BE2C (cell line): Measurements from ENCODE around the gene TMEM132E.

Experiments
- DNase-seq: peaks from one replicate; pipeline ENCODE4 v3.0.0-alpha.2; 2020
- H3K27me3 ChIP-seq: fragments of 250-450 bp; sonication (Bioruptor Pico); 2 replicates; pipeline ENCODE4 v1.5.1; 2020; ENCODE audit warnings: mild to moderate bottlenecking
- H3K36me3 ChIP-seq: fragments of 250-450 bp; sonication (Bioruptor Pico); 2 replicates; pipeline ENCODE4 v1.5.1; 2020; ENCODE audit warnings: mild to moderate bottlenecking
- H3K4me1 ChIP-seq: fragments of 250-450 bp; sonication (Bioruptor Pico); 2 replicates; pipeline ENCODE4 v1.5.1; 2020
- H3K4me3 ChIP-seq: 2 replicates; pipeline ENCODE4 v1.5.1; 2011; ENCODE audit warnings: low read depth, low read length
- H3K9me3 ChIP-seq: fragments of 250-450 bp; sonication (Bioruptor Pico); 2 replicates; pipeline ENCODE4 v1.5.1; 2020
- TF ChIP-seq, protein P1 (sequence below): IDR thresholded peaks from 2 replicates; pipeline ENCODE4 v1.5.1; 2012; ENCODE audit warnings: mild to moderate bottlenecking, low read depth, low read length

Gene TMEM132E

DNA sequence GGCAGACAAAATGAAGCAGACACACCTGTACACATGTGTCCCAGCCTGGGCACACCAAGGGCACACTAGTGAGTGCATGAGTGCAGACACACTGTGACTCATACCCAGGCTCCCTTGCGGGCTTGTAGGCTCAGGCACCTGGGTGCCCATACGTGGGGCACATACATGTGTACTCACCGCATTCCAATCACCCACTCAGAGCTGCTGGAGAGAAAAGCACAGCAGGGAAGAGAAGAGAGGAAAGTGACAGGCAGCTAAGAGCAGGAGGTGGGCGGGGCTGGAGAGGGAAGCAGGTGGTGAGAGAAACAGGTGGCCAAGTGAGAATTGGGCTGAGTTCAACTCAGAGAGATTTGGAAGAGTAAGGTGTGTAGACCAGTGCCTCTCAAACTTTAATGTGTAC is 54.0 kb downstream of the TMEM132E start:
- Histone ChIP-seq H3K36me3 (no peaks in the 10 kb centered on the region), H3K4me3 (no peak overlapping the region), H3K4me1 (peaks cover under 1% of the 10 kb centered on the region), H3K27me3 (no peaks in the 10 kb centered on the region), H3K9me3 (no peaks in the 10 kb centered on the region)
- no peak for DNase-seq
- TF ChIP-seq, protein P1, sequence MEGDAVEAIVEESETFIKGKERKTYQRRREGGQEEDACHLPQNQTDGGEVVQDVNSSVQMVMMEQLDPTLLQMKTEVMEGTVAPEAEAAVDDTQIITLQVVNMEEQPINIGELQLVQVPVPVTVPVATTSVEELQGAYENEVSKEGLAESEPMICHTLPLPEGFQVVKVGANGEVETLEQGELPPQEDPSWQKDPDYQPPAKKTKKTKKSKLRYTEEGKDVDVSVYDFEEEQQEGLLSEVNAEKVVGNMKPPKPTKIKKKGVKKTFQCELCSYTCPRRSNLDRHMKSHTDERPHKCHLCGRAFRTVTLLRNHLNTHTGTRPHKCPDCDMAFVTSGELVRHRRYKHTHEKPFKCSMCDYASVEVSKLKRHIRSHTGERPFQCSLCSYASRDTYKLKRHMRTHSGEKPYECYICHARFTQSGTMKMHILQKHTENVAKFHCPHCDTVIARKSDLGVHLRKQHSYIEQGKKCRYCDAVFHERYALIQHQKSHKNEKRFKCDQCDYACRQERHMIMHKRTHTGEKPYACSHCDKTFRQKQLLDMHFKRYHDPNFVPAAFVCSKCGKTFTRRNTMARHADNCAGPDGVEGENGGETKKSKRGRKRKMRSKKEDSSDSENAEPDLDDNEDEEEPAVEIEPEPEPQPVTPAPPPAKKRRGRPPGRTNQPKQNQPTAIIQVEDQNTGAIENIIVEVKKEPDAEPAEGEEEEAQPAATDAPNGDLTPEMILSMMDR = no peak

DNA sequence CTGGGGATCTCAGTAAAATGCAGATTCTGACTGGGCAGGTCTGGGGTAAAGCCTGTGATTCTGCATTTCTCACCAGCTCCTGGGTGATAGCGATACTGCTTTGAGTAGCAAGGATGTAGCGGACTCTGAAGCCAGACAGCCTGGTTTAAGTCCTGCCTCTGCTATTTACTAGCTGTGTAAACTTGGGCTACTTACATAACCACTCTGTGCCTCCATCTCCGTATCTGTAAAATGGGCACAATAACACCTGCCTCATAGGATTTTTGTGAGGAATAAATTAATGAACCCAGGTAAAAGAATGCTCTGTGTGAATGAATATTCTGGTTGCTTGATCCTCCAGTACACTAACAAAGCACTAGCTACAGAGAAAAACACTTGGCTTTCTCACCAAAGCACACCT is 54.4 kb downstream of the TMEM132E start:
- no peak overlapping the region for H3K4me3 ChIP-seq
- H3K9me3 ChIP-seq = no peaks in the 10 kb centered on the region
- peaks cover 4% of the 10 kb centered on the region for H3K4me1 ChIP-seq
- no peaks in the 10 kb centered on the region for H3K36me3 ChIP-seq
- DNase-seq = no peak
- TF ChIP-seq, protein P1 = no peak
- no peaks in the 10 kb centered on the region for H3K27me3 ChIP-seq

DNA sequence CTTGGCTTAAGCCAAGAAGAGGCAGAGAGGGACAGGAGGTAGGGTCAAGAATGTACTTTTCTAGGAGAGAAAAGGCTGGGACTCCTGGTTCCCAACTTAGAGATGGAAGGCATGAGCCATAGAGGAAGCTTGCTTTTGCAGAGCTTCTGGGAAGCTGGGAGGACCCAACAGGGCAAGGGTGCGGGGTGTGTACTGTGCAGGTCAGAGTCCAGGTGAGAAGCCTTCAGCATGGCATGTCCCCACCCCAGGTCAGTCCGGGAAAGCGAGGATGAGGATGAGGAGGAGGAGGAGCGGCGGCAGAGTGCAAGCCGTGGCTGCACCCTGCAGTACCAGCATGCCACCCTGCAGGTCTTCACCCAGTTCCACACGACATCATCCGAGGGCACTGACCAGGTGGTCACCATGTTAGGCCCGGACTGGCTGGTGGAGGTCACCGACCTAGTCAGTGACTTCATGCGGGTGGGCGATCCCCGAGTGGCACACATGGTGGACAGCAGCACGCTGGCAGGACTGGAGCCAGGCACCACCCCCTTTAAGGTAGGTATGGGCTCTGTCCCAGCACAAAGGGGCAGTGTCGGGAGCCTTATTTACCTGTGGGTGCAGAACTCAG is 55.3 kb downstream of the TMEM132E start:
- H3K4me1 ChIP-seq = peaks cover 4% of the 10 kb centered on the region
- H3K9me3 ChIP-seq = no peaks in the 10 kb centered on the region
- no peaks in the 10 kb centered on the region for H3K27me3 ChIP-seq
- DNase-seq = no peak
- H3K4me3 ChIP-seq = no peak overlapping the region
- TF ChIP-seq, protein P1 = no peak
- no peaks in the 10 kb centered on the region for H3K36me3 ChIP-seq

DNA sequence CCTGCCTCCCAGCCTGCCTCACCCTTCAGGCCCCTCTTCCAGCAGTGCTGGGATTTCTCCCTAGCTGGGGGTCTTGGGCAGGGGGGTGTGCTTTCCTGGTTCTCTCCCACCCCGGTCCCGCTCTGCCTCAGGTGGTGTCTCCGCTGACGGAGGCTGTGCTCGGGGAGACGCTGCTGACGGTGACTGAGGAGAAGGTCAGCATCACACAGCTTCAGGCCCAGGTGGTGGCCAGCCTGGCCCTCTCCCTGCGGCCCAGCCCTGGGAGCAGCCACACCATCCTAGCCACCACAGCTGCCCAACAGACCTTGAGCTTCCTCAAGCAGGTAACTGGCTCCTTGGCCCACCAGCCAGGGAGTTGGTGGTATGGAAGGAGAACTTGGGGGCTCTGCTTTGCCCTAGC is 56.5 kb downstream of the TMEM132E start:
- no peak for DNase-seq
- Histone ChIP-seq H3K27me3 (no peaks in the 10 kb centered on the region), H3K9me3 (no peaks in the 10 kb centered on the region), H3K36me3 (no peaks in the 10 kb centered on the region), H3K4me3 (no peak overlapping the region), H3K4me1 (peaks cover 4% of the 10 kb centered on the region)
- TF ChIP-seq, protein P1 = no peak

DNA sequence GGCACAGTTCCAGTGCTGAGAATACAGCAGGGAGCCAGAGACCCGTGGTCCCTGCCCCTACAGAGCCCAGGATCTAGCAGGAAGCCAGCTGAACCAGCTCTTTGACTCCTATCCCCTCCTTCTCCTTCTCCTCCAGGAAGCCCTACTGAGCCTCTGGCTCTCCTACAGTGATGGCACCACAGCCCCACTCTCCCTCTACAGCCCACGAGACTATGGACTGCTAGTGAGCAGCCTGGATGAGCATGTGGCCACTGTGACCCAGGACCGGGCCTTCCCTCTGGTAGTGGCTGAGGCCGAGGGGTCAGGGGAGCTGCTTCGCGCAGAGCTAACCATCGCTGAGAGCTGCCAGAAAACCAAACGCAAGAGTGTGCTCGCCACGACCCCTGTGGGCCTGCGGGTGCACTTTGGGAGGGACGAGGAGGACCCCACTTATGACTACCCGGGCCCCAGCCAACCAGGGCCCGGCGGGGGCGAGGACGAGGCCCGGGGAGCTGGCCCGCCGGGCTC is 57.7 kb downstream of the TMEM132E start:
- DNase-seq = no peak
- no peak overlapping the region for H3K4me3 ChIP-seq
- H3K27me3 ChIP-seq = no peaks in the 10 kb centered on the region
- TF ChIP-seq, protein P1 = no peak
- H3K36me3 ChIP-seq = no peaks in the 10 kb centered on the region
- H3K4me1 ChIP-seq = peaks cover 4% of the 10 kb centered on the region
- H3K9me3 ChIP-seq = no peaks in the 10 kb centered on the region
